Left lung (tissue), 10 donors: ENCODE measurements around the gene CHURC1. TPM values are rescaled to one million over a fixed set of nuclear protein-coding genes. Genes with fewer than 3 reads are reported as not detected.
A peak's percentile ranks its signal among the peaks of the same experiment; 100 is the strongest.
"Not testable (repeated sequence)": the region's sequence is repeated elsewhere in the genome, so short reads cannot be mapped to it uniquely, and the experiment has no call there.

ENCODE experiments used
- ATAC-seq: fragments of 200-7000 bp; cut with Tn5 transposase; one replicate; pipeline ENCODE4 v1.9.1; 2020; ENCODE audit warnings: moderate library complexity
- DNase-seq, 4 donors: peaks; one replicate each; pipeline ENCODE4 v3.0.0-alpha.2; 2013 to 2020
- H3K27ac ChIP-seq, 2 donors: fragments of 200-600 bp; sonication (generic) in 1 of 2; one replicate each; pipeline versions ENCODE4 v1.5.0 to v1.8.0; 2020 to 2021
- H3K27me3 ChIP-seq, 2 donors: fragments of 200-600 bp; sonication (generic) in 1 of 2; one replicate each; pipeline versions ENCODE4 v1.5.0 to v1.8.0; 2020 to 2021
- H3K36me3 ChIP-seq, 2 donors: fragments of 200-600 bp; sonication (generic) in 1 of 2; one replicate each; pipeline versions ENCODE4 v1.5.0 to v1.8.0; 2020 to 2021
- H3K4me1 ChIP-seq, 2 donors: fragments of 200-600 bp; one replicate each; pipeline ENCODE4 v1.8.0; 2021
- H3K4me3 ChIP-seq, 2 donors: fragments of 200-600 bp; sonication (generic) in 1 of 2; one replicate each; pipeline versions ENCODE4 v1.5.0 to v1.8.0; 2020 to 2021; ENCODE audit warnings: mild to moderate bottlenecking in 1 of 2
- H3K9me3 ChIP-seq, 2 donors: fragments of 200-600 bp; sonication (generic) in 1 of 2; one replicate each; pipeline versions ENCODE4 v1.5.0 to v1.8.0; 2020 to 2021
- intact Hi-C, 2 donors: fragments of 100-400 bp; cut with DNase I; formaldehyde crosslinking; loops; one replicate each; pipeline versions ENCODE4 v1.11.2 to v1.14.2; 2022
- polyA plus RNA-seq, 6 donors: library from polyadenylated mRNA; unstranded; fragments of 120-200 nt; gene quantifications; one replicate each; pipeline ENCODE4 v1.2.1, GENCODE V29; 2013; ENCODE audit not compliant: insufficient read length in 6 of 6
- total RNA-seq, 2 donors: library from RNA; stranded (reverse); fragmentation: NEBNext Ultra II Directional; extraction: Animal tissue kit (Norgen Biotek cat#: 25700); gene quantifications; one replicate each; pipeline ENCODE4 v1.2.1, GENCODE V29; 2021
- TF ChIP-seq, protein P1 (sequence below), 2 donors: fragments of 200-600 bp; sonication (generic) in 1 of 2; IDR thresholded peaks; one replicate each; pipeline versions ENCODE4 v1.5.0 to v1.8.0; 2021; ENCODE audit warnings: antibody characterized with exemption in 2 of 2
- donor health status: DM: no; HTN: yes; CAD: no.
- donor health status: DM: no; HTN: no; CAD: no.

The CHURC1 gene
- total and polyA plus RNA-seq, 8 donors: 46.8 to 70.2 (median 58.9) TPM

DNA sequence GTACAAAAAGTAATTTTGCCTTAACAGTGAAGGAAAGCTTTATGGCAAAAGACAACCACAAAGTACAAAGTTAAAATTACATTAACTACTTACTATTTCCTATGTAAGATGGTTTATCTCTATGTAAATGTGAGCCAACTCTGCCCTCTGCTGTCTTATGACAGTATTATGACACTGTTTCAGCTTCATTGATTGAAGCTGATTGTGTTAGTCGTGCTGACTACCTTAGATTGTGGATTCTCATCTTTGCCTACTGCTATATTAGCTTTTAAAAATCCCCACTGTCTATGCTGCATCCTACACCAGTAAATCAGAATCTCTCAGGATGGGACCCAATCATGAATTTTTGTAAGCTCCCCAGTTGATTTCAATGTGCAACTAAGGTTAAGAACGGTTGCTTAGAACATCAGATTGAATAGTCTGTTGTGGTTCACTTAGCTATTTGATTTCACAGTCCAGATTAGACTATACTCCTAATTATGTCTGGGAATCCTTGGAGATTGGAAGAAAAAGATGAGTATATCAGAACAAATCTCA, 22.3 kb upstream of the CHURC1 start:
- H3K4me1 ChIP-seq: no peaks in the 10 kb centered on the region
- H3K9me3 ChIP-seq: no peaks in the 10 kb centered on the region
- no peak overlapping the region for H3K27ac ChIP-seq
- H3K27me3 ChIP-seq: peaks cover 3 to 21% of the 10 kb centered on the region in 2 donors
- H3K36me3 ChIP-seq: no peaks in the 10 kb centered on the region
- ATAC-seq: peak; percentile 95
- intact Hi-C loops: no loop called here
- TF ChIP-seq, protein P1, sequence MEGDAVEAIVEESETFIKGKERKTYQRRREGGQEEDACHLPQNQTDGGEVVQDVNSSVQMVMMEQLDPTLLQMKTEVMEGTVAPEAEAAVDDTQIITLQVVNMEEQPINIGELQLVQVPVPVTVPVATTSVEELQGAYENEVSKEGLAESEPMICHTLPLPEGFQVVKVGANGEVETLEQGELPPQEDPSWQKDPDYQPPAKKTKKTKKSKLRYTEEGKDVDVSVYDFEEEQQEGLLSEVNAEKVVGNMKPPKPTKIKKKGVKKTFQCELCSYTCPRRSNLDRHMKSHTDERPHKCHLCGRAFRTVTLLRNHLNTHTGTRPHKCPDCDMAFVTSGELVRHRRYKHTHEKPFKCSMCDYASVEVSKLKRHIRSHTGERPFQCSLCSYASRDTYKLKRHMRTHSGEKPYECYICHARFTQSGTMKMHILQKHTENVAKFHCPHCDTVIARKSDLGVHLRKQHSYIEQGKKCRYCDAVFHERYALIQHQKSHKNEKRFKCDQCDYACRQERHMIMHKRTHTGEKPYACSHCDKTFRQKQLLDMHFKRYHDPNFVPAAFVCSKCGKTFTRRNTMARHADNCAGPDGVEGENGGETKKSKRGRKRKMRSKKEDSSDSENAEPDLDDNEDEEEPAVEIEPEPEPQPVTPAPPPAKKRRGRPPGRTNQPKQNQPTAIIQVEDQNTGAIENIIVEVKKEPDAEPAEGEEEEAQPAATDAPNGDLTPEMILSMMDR (IDR thresholded peaks at IDR 0.05): peak; percentile 30 to 52
- DNase-seq: peak in 2 of 4 donors; percentile 25 to 67
- no peak overlapping the region for H3K4me3 ChIP-seq

DNA sequence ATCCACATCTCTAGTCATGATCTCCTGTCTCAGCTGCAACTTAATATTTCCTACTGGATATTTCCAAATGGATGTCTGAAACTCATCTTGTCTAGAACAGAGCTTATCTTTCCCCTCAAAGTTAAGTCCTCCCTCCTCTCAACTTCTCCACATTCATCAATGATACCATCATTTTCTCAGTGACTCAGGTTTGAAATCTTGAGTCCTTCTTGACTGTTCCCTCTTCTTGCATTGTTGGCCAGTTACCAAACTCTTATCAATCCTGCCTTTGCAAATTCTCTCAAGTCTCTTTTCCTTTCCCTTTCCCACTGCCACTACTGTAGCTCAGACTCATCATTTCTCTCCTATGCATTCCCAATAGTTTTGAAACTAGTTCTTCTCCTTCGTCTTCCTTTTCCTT, 14.3 kb upstream of the CHURC1 start:
- H3K9me3 ChIP-seq: no peaks in the 10 kb centered on the region
- H3K27ac ChIP-seq: no peak overlapping the region
- peak; percentile 30 for ATAC-seq
- intact Hi-C loops: no loop called here
- no peak for DNase-seq
- H3K4me3 ChIP-seq: no peak overlapping the region
- TF ChIP-seq, protein P1 (IDR thresholded peaks at IDR 0.05): no peak
- no peaks in the 10 kb centered on the region for H3K4me1 ChIP-seq
- H3K36me3 ChIP-seq: no peaks in the 10 kb centered on the region
- peaks cover 0 to 3% of the 10 kb centered on the region in 2 donors for H3K27me3 ChIP-seq

DNA sequence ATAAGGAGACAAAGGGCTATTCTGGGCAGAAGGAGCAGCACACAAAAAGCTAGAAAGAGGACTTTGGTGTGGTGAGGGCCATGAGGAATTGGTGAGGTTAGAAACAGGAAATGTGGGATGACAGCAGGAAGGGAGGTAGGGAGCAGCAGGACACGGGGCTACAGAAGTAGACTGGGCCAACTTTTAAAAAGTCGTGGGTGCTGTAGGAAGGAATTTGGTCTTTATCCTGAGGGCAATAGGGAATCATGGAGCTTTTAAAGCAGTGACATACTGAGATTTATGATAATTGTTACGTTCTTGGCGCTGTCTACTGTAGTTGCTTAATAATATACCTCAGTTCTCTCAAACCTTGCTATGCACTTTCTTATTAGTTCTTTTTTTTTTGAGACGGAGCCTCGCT, 8.2 kb upstream of the CHURC1 start:
- TF ChIP-seq, protein P1 (IDR thresholded peaks at IDR 0.05): no peak
- DNase-seq (no peak), ATAC-seq (no peak)
- no peaks in the 10 kb centered on the region for H3K9me3 ChIP-seq
- no peaks in the 10 kb centered on the region for H3K36me3 ChIP-seq
- no peak overlapping the region for H3K27ac ChIP-seq
- intact Hi-C loops: no loop called here
- H3K4me3 ChIP-seq: no peak overlapping the region
- no peaks in the 10 kb centered on the region for H3K4me1 ChIP-seq
- H3K27me3 ChIP-seq: peaks cover 0 to 5% of the 10 kb centered on the region in 2 donors

DNA sequence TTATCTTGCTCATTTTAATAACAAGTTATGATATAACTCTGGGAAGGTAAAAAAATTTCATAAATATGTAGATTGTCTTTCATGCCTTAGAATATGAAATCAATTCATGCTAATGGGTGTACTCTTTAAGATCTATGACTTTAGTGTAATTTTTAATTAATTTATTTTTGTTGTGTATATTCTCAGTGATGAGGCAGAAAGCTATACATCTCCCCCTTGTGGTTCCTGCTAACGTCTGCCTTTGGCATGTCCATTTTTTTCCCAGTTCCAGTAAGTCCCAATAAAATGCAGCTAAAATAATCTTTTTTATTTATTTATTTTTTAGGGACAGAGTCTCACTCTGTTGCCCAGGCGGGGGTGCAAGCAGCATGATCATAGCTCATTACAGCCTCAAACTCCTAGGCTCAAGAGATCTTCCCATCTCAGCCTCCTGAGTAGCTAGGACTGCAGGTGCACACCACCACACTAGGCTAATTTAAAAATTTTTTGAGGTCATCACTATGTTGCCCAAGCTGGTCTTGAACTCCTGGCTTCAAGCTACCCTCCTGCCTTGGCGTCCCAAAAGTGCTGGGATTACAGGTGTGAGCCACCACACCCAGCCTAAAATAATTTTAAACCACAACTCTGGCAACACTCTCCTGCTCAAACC, 3.3 kb upstream of the CHURC1 start:
- peak in 1 of 4 donors; percentile 26 for DNase-seq
- H3K27me3 ChIP-seq: peaks cover 0 to 5% of the 10 kb centered on the region in 2 donors
- intact Hi-C loops: no loop called here
- H3K9me3 ChIP-seq: no peaks in the 10 kb centered on the region
- H3K4me3 ChIP-seq: no peak overlapping the region
- peaks cover 11 to 16% of the 10 kb centered on the region in 2 donors for H3K4me1 ChIP-seq
- no peaks in the 10 kb centered on the region for H3K36me3 ChIP-seq
- ATAC-seq: no peak
- TF ChIP-seq, protein P1 (IDR thresholded peaks at IDR 0.05): peak; percentile 20 to 28
- no peak overlapping the region for H3K27ac ChIP-seq

DNA sequence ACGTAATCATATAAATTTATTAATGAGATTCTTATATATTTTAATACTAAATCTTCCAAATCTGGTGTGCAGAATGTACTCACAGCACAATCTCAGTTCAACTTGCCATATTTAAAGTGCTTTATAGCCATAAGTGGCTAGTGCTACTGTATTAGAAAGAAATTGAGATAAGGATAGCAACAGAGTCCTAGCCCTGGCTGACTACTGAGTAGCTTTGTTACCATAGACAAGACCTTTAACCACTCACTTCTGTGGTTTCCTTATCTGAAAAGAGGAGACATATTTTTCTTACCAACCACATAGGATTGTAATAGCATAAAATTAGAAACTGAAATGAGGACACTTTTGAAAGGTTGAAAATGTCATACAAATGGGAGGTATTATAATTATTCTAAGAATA, 2.0 kb upstream of the CHURC1 start:
- Histone ChIP-seq H3K36me3 (no peaks in the 10 kb centered on the region), H3K27me3 (peaks cover 0 to 5% of the 10 kb centered on the region in 2 donors), H3K4me1 (peaks cover 13 to 29% of the 10 kb centered on the region in 2 donors), H3K27ac (no peak overlapping the region), H3K9me3 (no peaks in the 10 kb centered on the region), H3K4me3 (no peak overlapping the region)
- no peak for ATAC-seq
- intact Hi-C loops: no loop called here
- TF ChIP-seq, protein P1 (IDR thresholded peaks at IDR 0.05): no peak
- DNase-seq: no peak

DNA sequence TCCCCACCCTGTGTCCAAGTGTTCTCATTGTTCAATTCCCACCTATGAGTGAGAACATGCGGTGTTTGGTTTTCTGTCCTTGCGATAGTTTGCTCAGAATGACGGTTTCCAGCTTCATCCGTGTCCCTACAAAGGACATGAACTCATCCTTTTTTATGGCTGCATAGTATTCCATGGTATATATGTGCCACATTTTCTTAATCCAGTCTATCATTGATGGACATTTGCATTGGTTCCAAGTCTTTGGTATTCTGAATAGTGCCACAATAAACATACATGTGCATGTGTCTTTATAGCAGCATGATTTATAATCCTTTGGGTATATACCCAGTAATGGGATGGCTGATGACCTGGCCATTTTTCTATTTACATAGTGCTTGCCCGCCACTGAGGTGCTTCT, 778 bp upstream of the CHURC1 start:
- H3K36me3 ChIP-seq, DNase-seq, intact Hi-C loops, H3K27me3 ChIP-seq, H3K9me3 ChIP-seq: not testable (repeated sequence)
- Histone ChIP-seq H3K4me1 (peaks cover 13 to 39% of the 10 kb centered on the region in 2 donors), H3K27ac (peak overlapping the region; percentile 96 to 99), H3K4me3 (peak overlapping the region; percentile 83 to 98)
- peak; percentile 6 for ATAC-seq
